ENCODE data around the gene PKLR.
A peak's percentile ranks its signal among the peaks of the same experiment; 100 is the strongest.
"Not testable (repeated sequence)": the region's sequence is repeated elsewhere in the genome, so short reads cannot be mapped to it uniquely, and the experiment has no call there.

PKLR gene

GRCh38 chr1:155318082-155318481 lies 16.8 kb upstream of the PKLR start:
- no peak for DNase-seq (ENCODE audit: low spot score)

DNA sequence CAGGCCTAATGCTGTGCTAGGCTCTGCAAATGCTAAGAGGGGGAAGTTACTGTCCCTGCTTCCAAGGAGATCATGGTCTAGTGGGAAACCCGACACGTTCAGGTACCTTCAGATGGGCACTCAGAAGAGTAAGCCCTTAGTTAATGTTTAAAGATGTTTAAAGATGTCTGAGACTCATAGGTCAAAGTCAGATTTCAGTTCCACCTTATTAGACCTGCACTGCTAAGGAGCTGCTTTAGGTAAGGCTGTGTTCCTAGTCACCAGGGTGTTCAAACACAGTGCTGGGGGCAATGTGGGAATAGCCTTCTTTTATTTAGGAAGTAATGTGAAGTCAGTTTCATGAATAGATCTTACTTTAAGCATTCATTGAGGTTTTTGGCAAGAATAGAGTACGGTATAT lies 15.7 kb upstream of the PKLR start:
- no peak for DNase-seq (ENCODE audit: low spot score)

- no peak for DNase-seq (ENCODE audit: low spot score)
Observed at GRCh38 chr1:155313261-155313660, 12.0 kb upstream of the PKLR start.

DNA sequence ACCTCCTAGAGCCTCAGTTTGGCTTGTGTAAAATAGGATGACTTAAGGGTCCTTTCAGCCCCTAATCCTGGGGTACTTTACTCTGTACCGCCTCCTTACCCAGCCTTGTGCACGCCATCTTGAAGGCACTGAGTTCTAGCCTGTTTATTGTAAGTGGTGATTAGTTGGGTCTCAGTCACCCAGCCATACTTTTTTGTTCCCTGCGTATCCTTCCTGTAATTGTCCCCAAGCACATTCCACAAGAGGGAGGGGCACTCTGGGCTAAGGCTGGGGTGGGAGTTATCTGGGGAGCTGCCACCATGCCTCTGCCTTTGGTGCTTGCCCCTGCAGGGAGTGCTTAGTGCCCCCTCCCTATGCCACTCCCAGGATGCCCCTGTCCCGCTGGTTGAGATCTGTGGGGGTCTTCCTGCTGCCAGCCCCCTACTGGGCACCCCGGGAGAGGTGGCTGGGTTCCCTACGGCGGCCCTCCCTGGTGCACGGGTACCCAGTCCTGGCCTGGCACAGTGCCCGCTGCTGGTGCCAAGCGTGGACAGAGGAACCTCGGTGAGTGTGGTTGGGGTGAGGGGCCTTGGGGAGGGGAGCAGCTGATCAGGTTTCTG lies 8.3 kb upstream of the PKLR start:
- no peak for DNase-seq (ENCODE audit: low spot score)

DNA sequence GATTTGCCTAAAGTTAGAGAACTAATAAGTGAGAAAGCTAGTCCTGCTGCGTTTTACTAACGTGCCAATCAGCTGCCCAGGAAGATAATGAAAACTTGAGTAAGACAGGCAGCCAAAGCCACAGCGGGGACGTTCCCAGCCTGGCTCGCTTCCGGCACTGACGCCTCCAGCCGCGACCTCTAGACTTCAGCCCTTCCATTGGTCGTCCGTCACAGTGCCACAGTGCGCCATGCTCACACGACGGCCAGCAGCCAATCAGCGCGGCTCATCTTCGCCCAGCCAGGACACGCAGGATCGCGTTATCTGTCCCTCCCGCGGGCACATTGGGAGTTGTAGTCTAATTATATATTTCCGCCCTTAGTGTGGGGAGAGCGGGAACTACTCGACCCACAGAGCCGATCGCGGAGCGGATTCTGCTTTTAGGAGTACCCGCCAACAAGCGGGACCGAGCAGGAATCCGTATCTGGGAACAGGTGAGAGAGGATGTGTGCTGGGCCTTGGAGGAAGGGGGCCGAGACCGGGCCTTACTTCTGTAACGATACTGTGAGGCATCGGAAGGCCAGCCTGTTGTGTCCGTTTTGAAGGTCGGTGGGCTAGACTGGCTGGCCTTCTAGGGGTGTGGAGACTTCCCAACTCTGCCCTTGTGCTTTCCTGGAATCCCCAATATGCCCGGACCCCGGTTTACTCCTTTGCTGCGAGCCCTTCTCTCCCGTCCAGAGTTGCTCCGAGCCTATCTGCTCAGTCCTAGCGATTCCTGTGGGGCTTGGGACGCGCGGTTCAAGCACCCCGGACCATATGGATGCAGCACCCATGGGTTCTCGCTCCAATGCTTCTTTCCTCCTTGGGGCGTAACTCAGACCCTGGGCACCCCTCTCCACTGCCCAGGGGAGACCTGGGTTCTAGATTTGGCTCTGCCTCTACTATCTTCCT lies 7.5 kb upstream of the PKLR start, which contains the start of gene FDPS:
TSS of gene FDPS (plus strand) at position 374 of the 930 bp plus-strand sequence. CDS start 924 bp downstream, outside the sequence.
- peak; percentile 98 for DNase-seq (ENCODE audit: low spot score)

DNA sequence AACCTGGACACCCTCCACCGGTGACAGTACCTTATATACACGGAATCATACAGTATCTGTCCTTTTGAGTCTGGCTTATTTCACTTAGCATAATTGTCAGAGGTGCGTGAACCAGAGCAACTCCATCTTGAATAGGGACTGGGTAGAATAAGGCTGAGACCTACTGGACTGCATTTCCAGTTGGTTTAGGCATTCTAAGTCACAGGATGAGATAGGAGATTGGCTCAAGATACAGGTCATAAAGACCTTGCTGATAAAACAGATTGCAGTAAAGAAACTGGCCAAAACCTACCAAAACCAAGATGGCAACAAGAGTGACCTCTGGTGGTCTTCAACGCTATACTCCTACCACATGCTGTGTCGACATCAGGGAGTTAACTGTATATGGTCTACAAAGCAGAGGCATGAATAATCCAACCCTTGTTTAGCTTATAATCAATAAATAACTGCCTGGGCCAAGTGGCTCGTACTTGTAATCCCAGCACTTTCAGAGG lies 6.1 kb upstream of the PKLR start:
- DNase-seq (ENCODE audit: low spot score) = no peak

DNA sequence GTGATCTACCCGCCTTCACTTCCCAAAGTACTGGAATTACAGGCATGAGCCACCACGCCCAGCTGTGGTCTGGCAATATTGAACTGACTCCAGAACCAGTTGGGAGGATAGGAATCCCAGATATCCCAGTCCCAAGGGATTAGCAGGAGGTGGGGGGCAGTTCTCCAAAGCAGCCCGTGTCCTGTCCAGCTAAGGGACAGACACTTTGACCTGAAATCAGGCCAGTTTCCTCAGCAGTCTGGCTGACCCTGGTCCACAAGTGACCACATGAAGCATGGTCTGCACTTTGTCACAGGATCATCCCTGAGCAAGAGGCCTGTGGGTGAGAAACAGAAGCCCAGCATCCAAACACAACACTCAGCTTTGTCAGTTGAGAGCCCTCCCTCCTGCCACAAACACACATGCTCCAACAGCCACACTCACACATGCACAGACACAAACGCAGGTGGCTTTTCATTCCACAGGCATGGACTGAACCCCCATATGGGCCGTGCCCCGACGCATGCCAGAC lies 4.7 kb upstream of the PKLR start:
- no peak for DNase-seq (ENCODE audit: low spot score)

DNA sequence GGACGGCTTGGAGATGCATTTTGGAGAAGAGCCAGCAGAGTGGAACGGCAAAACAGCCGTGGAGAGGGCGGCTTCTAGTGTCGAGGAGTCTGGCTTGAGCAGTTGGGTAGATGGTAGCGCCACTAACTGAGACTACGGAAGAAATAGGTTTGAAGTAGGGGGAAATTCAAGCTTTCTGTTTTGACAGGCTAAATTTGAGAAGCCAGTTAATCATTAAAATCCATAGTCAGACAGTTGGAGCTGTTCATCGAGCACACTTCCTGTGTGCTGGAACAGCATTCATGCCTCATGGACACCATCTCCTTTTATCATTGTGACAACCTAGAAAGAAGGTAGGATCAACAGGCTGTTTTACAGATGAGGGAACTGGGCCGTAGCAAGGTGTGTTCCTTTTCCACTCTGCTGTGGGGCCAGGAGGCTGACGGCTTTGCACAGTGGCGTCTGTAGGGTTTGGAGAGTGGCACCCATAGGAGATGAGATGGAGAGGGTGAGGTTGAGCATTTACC lies 3.4 kb upstream of the PKLR start:
- no peak for DNase-seq (ENCODE audit: low spot score)

DNA sequence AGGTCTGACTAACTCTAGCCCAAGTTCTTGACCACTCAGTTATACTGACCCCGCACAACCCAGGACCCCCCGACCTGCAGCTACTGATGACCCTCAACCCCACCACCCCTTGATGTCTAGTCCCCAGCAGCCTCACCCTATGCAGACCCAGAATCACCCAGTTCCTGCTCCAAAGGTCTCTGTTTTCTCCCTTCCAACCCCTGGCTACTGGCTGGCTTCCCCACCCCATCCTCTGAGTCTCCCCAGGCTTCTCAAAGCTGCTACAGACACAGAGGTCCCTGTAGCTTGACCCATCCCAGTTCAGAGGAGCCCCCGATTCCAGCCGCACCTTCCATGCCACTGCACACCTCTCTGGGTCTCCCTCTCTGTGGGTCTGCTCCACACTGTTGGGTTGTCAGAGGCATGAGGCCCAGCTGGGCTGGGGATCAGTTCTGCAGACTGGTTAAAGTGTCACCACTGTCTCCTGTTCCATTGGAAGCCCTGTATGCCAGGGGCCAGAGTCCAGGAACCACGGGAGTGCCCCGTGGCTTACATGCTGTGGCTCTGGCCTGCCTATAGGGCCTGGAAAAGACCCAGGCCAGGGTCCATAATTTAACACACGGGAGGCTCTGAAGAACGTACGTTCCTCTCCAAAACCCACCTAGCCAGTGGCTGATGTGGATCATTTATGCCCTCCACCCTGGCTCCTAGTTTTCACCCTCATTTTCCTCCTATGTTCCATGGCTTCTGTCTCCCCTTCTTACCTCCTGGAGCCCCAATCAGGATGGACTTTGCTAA lies 497 bp downstream of the PKLR start:
- DNase-seq (ENCODE audit: low spot score) = no peak

- DNase-seq (ENCODE audit: low spot score) = no peak
Observed at GRCh38 chr1:155300024-155300423, 1.2 kb downstream of the PKLR start.

DNA sequence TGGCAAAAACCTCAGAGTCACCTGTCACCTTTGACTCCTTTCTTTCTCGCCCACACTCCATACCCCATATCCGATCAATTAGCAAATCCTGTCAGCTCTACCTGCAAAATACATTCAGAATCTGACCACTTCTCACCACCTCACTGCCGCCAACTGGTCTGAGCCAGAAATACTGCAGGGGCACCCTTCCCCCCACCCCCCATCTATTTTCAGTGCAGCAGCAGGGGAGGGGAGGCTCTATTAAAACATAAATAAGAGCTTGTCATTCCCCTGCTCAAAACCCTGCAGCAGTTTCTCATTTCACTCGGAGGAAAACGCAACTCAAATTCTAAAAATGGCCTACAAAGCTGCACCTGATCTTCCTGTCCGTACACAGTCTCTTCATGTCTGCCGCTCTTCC lies 3.9 kb downstream of the PKLR start:
- no peak for DNase-seq (ENCODE audit: low spot score)

- DNase-seq (ENCODE audit: low spot score) = no peak
Observed at GRCh38 chr1:155296661-155297060, 4.6 kb downstream of the PKLR start.

- no peak for DNase-seq (ENCODE audit: low spot score)
Observed at GRCh38 chr1:155295942-155296267, 5.3 kb downstream of the PKLR start.

- no peak for DNase-seq (ENCODE audit: low spot score)
Observed at GRCh38 chr1:155295183-155295941, 5.9 kb downstream of the PKLR start.

GRCh38 chr1:155294520-155295182 lies 6.6 kb downstream of the PKLR start:
- DNase-seq (ENCODE audit: low spot score) = no peak

GRCh38 chr1:155293086-155293749 lies 8.0 kb downstream of the PKLR start:
- no peak for DNase-seq (ENCODE audit: low spot score)

DNA sequence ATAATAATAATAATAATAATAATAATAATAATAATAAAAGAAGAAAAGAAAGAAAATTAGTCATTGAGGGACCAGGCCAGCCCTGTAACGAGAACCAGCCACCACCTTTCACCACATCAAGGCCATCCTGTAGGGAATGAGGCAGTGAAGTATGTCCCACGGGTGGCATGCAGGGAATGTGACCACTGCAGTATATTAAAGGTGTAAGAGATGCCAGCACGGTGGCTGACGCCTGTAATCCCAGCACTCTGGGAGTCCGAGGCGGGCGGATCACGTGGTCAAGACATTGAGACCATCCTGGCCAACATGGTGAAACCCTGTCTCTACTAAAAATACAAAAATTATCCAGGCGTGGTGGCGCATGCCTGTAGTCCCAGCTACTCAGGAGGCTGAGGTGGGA lies 10.2 kb downstream of the PKLR start:
- not testable (repeated sequence) for DNase-seq (ENCODE audit: low spot score)

GRCh38 chr1:155287987-155288543 lies 13.2 kb downstream of the PKLR start:
- no peak for DNase-seq (ENCODE audit: low spot score)

- no peak for DNase-seq (ENCODE audit: low spot score)
Observed at GRCh38 chr1:155286544-155286943, 14.7 kb downstream of the PKLR start.

DNA sequence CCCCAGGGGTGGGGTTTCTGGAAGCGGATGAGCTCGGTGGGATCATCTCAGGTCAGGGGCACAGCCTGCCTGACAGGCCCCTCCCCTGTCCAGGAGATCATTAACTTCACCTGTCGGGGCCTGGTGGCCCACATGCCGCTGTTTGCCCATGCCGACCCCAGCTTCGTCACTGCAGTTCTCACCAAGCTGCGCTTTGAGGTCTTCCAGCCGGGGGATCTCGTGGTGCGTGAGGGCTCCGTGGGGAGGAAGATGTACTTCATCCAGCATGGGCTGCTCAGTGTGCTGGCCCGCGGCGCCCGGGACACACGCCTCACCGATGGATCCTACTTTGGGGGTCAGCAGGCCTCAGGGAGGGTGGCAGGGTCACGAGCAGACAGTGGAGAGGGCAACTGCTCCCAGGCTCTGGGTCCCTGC lies 15.6 kb downstream of the PKLR start:
- no peak for DNase-seq (ENCODE audit: low spot score)

All from CD4-positive, alpha-beta T cell treated with Interleukin-6 at 100 ng/mL for 8 hours (primary cell).